ENCODE measurements around the gene TNFRSF4.

TNFRSF4 gene

DNA sequence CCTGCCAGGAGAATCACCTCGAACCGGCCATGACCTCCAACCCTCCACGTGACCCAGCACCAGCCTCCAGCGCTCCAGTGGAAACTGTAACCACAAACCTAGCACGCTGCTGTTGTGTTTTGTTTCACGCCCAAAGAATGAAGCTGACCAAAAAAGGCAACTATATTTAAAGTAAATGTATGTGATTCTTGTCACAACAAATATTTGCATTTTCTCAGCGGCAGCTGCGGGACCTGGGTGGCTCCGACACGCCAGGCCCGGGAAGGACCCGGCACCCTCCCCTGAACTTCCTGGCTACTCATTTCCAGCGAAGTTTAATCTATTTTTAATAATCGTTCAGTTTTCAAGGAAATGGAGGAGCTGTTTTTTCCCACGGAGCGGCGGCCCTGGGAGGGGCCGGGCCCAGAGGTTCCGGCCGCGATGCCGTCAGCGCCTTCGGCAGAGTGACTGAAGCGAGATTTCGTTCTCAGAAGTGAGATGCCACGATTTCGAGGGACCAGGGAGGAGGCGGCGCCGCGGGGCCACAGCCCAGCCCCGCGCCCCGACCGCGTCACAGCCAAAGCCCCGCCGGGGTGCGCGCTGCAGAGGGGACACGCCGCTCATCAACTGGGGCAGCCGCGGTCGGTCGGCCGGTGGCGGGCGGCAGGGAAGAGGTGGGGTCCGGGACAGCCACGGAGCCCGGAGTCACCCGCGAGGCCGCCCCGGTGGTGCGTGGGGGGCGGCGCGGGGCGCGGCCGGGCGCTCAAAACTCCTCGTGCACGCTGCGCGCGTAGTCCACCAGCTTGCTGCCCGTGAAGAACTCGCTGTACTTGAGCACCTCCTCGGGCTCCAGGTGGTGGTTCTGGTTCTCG, 3.0 kb upstream of the TNFRSF4 start:
- no peak for DNase-seq

DNA sequence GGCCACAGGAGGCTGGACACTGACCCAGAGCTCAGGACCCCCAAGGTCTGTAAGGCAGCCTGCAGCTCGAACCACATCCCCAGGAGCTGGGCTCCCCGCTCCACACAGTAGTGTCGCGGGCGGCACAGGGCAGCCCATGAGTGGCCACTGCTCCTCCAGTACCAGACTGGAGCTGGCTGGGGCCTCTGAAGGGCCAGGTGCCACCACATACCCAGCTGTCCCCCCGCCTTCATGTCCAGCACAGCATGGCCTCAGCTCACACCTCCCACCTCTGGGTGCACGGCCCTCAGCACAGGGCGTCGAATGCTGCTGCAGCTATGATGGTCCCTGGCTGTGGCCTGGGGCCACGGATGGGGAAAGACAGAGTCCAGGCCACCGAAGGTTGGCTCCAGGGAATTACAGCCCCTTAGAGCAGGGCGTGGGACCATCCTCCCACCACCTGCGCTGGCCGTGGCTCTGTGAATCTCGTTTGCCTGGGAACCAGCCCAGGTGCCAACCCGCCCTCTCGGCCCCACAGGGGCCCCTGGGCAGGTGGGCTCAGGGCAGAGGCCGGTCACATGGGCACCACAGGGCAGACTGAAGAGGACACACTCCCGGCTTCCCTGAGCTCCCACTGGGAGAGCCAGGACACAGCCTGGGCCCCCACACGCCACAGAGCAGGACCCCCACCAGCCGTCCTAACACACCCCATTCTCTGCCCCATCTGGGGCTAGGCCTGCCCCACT, 2.1 kb upstream of the TNFRSF4 start:
- no peak for DNase-seq

GRCh38 chr1:1215080-1215676, 1.2 kb upstream of the TNFRSF4 start:
- no peak for DNase-seq

- DNase-seq, result no peak
Measured at GRCh38 chr1:1212780-1213344, 1.1 kb downstream of the TNFRSF4 start.

DNA sequence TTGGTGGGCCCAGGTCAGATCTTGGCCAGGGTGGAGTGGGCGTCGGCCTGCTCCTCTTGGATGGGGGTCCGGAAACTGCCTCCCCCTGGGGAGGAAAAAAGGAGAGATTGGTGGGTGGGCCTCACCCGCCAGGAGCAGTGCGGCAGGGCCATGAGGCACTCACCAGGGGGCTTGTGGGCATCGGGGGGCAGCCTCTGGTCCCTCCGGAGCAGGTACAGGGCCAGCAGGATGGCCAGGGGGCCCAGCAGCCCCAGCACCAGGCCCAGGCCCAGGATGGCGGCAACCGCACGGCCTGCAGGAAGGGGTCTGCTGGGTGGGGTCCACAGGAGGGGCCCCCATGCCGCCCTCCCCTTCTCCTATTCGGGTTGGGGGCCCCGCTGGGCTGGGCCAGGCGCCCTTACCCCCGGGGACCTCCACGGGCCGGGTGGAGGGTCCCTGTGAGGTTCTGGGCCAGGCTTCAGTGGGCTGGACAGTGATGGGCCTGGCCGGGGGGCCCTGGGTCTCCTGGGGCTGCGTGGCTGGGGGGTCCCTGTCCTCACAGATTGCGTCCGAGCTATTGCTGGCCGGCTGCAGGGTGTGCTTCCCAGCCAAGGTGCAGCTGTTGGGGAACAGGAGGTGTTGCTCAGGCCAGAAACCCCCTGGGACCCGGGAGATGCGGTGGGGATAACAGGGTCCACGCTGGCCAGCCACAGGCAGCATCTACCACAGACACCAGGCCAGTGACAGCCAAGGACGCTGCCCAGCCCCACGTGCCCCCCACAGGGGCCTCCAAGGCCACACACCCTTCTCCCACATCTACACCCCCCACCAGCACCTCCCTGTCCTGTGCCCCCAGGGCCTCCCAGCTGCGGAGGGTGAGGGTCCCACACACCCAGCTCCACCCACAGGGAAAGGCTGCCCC, 2.2 kb downstream of the TNFRSF4 start:
- DNase-seq, result no peak

DNA sequence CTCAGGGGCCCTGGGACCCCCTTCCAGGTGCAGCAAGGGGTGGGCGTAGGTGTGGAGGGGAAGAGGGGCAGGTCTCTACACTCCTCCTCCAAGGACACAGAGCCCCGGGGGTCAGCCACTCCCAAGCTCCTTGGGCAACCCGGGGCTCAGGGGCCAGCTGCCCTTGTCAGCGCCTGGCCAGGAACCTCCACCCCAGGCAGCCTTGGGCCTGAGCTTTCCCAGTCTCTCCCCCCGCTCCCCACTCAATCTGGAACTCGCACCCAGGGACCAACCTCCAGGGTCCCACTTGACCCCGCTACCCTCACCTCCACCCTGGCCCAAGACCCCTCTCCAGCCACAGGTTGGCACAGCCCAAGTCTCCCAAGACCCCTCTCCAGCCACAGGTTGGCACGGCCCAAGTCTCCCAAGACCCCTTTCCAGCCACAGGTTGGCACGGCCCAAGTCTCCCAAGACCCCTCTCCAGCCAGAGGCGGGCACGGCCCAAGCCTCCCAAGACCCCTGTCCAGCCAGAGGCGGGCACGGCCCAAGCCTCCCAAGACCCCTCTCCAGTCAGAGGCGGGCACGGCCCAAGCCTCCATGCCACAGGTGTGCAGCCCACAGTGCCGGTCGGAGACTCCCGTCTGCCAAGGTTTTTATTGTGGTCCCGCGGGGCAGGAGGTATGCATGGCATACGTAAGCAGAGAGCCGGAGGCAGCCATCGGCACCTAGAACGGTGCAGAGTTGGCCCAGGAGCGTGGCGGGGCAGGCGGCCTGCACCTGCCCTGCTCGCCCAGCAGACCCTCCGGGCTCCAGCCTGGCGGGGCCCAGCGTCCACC, 3.0 kb downstream of the TNFRSF4 start:
- peak; percentile 9 for DNase-seq

DNA sequence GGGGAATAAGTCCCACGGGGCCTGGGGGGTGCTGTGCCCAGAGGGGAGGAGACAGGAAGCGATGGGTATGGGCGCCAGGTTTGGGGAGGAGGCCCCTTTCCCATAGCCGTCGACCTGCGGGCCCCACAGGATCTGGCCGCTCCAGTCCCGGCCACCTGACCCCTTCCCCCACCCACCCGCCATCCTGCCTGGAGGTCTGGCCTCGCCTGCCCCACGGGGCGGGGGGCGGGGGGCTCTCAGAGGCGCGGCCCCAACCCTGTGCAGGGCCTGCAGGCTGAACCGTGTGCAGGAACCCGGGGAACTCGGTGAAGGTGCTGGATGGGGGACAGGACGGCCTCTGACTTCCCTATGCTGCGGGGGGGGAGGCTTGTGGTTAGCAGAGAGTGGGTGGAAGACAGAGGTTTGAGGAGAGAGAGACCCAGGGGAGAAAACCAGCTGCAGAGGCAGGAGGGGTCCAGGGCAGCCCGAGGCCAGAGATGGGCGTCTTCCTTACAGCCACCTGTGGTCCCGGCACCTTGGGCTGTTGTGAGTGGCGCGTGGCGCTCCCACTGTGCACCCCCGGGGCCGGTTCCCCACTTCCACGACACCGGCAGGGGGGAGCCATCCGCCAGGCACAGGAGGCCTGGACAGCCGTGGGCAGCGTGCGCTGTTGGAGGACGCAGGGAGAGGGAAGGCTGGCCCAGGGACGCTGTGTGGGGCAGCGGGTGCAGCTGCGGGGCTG, 5.1 kb downstream of the TNFRSF4 start:
- peak; percentile 28 for DNase-seq

GRCh38 chr1:1207571-1207892, 6.4 kb downstream of the TNFRSF4 start:
- DNase-seq, result no peak

- no peak for DNase-seq
Measured at GRCh38 chr1:1206966-1207531, 6.9 kb downstream of the TNFRSF4 start.

DNA sequence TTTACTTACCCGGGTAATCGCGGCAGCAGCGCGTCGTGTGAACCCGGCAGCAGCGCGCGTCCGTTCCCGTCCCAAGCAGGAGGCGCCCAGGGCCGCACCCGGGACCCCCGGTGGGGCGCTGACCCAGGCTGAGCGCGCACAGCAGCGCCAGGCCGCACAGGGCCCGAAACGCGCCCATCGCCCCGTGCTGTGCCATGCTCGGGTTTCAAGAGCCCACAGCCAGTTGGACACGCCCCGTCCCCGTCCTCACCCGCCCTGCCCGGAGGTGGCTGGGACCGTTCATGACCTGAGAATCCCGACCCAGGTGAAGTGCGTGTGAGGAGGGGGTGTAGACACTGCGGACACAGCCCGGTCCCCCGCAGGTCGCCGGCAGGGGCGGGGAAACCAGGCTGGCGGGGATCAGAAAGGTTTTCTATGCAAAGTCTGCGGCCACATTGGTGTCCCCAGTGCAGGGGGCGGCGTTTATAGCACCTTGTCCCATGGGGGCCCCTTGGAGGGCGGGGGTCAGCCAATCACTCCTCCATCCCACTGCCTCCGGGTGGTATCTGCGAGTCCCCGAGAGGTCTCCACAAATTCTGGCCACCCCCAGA, 7.5 kb downstream of the TNFRSF4 start, which contains the start of gene TNFRSF18:
TNFRSF18 (minus strand) TSS at position 217 of the 590 bp plus-strand sequence; CDS start at position 196, 21 bp downstream.
- peak; percentile 62 for DNase-seq

DNA sequence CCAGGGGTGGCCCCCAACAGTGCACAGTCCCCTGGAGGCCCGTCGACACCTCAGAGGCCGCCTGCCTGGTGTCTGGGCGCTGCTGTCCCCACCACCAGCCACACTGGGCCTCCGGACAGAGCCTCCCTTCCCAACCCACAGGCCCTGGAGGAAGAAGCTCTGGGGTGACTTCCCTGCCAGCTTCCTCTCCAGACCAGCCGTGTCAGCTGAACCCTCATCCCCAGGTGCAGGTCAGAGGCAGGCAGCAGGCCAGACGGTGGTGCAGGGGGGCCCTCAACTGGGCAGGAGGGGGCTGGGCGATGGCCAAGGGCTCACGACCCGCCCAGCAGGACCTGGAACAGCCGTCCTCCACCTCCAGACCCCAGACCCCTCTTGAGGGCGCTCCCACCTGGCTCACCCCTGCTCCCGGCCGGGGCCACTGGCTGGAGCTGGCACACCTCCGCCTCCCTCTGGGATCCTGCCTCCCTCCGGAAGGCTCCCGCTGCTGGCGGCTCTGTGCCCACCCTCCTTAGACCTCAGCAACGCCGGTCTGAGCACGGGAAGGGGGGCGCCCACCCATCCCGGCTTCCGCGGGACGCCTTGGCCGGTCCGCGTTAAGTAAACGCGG, 8.1 kb downstream of the TNFRSF4 start:
- no peak for DNase-seq

DNA sequence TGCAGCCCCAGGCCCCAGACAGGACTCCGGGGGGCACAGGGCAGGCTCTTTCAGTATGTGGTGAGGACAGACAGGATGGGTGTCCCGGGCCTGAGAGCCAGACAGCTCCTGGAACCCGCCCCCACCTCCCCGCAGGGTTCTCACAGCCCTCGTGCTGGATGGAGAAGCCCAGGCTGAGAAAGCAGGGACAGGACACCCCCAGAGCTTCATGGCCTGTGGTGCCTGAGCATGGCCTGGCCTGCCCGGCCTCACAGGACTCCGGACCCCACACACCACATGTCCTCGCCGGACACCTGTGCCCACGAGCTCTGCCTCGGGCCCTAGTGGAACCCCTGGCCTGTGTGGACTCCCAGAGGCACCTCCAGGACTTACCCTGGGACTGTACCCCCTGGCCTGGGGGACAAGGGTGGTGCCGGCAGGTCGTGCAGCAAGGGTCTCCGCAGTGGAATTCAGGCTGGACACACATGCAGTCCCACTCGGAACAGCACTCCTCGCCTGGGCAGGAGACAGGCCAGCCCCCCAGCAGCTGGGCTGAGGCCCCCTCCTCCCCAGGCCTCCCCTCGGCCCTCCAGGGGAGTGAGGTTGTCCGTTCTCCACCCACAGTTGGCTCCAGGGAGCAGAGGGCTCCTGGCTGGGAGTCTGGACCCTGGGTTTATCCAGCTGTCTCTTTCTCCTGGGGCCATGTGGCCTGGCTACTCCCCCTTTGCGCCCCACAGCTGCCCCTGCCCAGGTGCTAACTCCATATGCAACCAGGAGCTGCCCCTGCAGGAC, 8.8 kb downstream of the TNFRSF4 start:
- DNase-seq, result no peak

GRCh38 chr1:1204425-1204920, 9.5 kb downstream of the TNFRSF4 start:
- DNase-seq, result no peak

DNA sequence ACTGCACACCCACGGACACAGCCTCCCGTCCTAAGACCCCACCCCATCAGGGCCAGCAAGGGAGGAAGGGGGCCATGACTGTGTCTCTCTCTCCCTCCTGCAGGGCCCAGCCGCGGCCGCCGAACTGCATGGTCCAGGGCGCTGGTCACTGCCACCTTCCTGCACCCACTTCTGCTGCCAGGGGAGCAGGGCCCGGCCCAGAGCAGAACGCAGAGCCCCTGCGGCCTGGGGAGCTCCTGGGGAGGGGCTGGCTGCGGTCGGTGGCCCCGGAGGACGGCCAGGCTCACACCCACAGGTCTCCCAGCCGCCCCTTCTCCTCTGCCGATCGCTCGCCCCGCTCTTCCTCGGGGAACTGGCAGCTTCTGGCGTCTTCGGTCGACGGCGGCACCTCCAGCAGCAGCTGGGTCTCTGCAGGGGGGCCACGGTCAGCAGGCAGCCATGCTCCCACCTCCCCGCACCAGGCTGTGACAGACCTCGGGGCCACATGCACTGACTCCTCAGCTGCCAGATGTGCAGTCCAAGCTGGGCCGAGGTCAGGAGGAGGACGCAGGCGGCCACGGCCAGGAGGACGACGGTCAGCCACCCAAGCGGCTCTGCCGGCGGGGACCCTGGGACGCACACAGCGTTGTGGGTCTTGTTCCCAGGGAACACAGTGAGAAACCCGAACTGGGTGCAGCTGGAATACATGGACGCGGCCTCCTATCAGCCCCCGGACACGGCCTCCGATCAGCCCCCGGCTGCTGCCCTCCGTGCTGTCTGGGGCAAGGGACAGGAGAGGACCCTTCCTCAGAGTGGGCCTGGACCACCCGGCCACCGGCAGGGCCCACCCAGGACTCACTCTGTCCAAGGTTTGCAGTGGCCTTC, 10.2 kb downstream of the TNFRSF4 start:
- DNase-seq, result no peak

DNA sequence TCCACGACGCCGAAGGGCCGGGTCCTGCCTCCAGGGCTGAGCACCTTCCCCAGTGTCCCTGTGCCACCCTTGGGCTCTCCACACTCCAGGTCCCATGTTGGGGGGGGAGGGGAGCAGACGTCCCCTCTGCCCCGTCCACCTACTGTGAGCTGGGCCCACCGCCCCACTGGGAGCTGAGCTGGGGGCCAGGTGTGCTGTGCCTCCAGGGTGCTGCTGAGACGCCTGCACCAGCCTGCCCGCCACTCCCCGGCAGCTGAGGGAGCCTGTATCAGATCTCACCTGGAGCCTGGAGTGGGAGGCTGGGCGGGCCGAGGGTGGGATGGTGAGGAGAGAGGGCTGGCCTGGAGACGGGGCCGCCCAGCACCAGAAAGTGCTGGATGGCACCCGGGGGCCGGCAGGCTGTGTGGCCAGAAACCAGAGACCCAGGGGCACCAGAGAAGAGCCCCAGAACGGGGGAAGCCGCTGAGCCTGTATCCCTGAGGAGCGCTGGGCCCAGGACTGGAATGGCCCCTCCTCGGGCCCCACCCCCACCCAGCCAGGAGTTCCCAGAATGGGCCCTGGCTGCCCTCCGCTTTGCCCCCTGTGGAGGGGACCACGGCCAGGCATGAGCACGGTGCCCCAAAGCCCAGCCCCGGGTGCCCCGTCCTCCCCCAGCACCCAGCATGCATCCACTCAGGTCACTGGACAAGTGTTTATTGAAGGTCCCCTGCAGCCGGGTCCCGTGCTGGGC, 11.0 kb downstream of the TNFRSF4 start:
- DNase-seq, result peak; percentile 18

DNA sequence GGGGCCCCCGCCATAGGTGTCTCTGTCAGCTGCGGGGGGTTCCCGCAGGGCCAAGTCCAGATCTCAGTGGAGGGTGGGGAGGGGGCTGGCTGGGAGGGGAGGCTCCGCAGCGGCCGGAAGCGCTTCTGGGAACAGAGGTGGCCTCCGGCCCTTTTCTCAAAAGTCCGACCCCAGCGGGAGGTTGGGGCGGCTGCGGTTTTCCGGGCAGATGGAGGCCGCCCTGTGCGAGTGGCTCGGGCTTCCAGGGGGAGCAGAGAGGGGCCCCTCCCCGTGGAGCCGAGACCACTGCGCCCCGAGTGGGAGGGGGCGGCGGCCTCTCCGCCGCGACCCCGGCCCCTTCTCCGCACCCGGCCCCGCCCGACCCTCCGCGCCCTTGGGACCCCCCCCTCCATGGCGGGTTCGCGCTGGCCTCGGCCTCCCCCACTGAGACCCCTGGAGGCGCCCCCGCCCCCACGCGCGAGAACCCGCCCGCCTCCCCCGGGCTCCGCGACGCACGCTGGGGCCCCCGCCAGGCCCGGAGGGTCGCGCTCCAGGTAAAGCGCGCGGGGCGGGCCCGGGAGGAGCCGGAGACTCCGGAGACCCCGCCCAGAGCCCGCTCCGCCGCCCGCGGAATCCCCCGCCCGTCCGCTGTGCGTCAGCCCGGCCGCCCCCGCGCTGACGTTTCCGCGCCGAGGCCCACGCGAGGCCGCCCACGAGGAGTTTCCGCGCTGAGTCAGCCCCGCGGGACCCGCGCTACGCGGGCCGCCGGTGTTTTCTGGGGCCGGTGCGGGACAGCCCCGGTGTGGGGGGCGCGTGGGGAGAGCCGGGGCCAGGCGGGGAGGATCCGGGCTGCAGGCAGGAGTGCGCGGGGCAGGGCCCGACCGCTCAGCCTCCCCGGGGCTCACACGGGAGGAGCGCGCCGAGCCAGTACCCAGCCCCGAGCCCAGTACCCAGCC, 12.8 kb downstream of the TNFRSF4 start:
- peak; percentile 62 for DNase-seq
